Natural killer cell (primary cell): ENCODE results near the gene ECI1. TPM values are rescaled to one million over a fixed set of nuclear protein-coding genes. Genes with fewer than 3 reads are reported as not detected.

Experiments
- ATAC-seq, 3 donors: fragments of 150-1000 bp in 2 of 3; fragments of 200-7000 bp in 1 of 3; cut with Tn5 transposase; 1 replicate in 1 of 3; 2 replicates in 2 of 3; pipeline ENCODE4 v1.10.0; 2021; ENCODE audit warnings: mild to moderate bottlenecking in 2 of 3, moderate library complexity in 2 of 3
- DNase-seq, 2 donors: peaks; one replicate each; pipeline versions ENCODE4 v3.0.0 to v3.0.0-alpha.2; 2013 to 2021; ENCODE audit warnings: mixed read lengths in 1 of 2
- H3K27ac ChIP-seq: one replicate; pipeline ENCODE4 v1.5.1; 2013; ENCODE audit warnings: mild to moderate bottlenecking, low read length
- H3K27me3 ChIP-seq: one replicate; pipeline ENCODE4 v1.6.1; 2013; ENCODE audit warnings: low read length; ENCODE audit not compliant: control insufficient read depth, insufficient read depth
- H3K36me3 ChIP-seq: one replicate; pipeline ENCODE4 v1.6.1; 2013; ENCODE audit warnings: low read length; ENCODE audit not compliant: control insufficient read depth, insufficient read depth
- H3K4me1 ChIP-seq: one replicate; pipeline ENCODE4 v1.6.1; 2013; ENCODE audit warnings: low read length; ENCODE audit not compliant: control insufficient read depth, insufficient read depth
- H3K4me3 ChIP-seq: one replicate; pipeline ENCODE4 v1.5.1; 2013; ENCODE audit warnings: low read length
- H3K9me3 ChIP-seq: one replicate; pipeline ENCODE4 v1.6.1; 2013; ENCODE audit warnings: low read length; ENCODE audit not compliant: control insufficient read depth, insufficient read depth
- H3K27ac Mint-ChIP-seq, 2 donors: one replicate each; pipeline ENCODE4 v1.8.0; 2022; ENCODE audit warnings: mild to moderate bottlenecking in 2 of 2, mixed read lengths in 2 of 2, moderate library complexity in 1 of 2
- H3K27me3 Mint-ChIP-seq, 2 donors: one replicate each; pipeline ENCODE4 v1.8.0; 2022; ENCODE audit warnings: low read depth in 2 of 2, mixed read lengths in 2 of 2
- H3K36me3 Mint-ChIP-seq: one replicate; pipeline ENCODE4 v1.8.0; 2022; ENCODE audit warnings: mixed read lengths
- H3K4me1 Mint-ChIP-seq, 2 donors: one replicate each; pipeline ENCODE4 v1.8.0; 2022; ENCODE audit warnings: mixed read lengths in 2 of 2
- H3K4me3 Mint-ChIP-seq: one replicate; pipeline ENCODE4 v1.8.0; 2022; ENCODE audit warnings: mild to moderate bottlenecking, moderate library complexity, mixed read lengths
- H3K9me3 Mint-ChIP-seq, 2 donors: one replicate each; pipeline ENCODE4 v1.8.0; 2022; ENCODE audit warnings: mixed read lengths in 2 of 2
- WGBS: methylation state at CpG from one replicate; pipeline ENCODE4 v1.1.7; 2013; ENCODE audit warnings: missing lambda C conversion rate; ENCODE audit not compliant: insufficient coverage; 5-methylcytosine and 5-hydroxymethylcytosine counted together
- intact Hi-C: fragments of 100-400 bp; cut with micrococcal nuclease; formaldehyde crosslinking; loops from one replicate; pipeline ENCODE4 v1.14.2; 2022
- total RNA-seq, 4 donors: library from RNA; stranded (reverse); fragments of 120-200 nt in 1 of 4; gene quantifications; one replicate each; pipeline versions ENCODE4 v1.2.3 to v1.2.4, GENCODE V29; 2013 to 2022
- TF ChIP-seq, protein P1 (sequence below): fragments of 200-600 bp; IDR thresholded peaks from one replicate; pipeline ENCODE4 v1.8.0; 2022; ENCODE audit warnings: antibody characterized with exemption

The ECI1 gene
- total RNA-seq, 3 donors from 2014 or later (not counting 1 experiment from before 2014, with no cell fraction given), result 14.6 to 19.2 (median 19.0) TPM

- intact Hi-C loops, result no loop called here
- peaks cover 11 to 25% of the 10 kb centered on the region in 2 donors for H3K27me3 Mint-ChIP-seq
- Histone ChIP-seq H3K36me3 (no peaks in the 10 kb centered on the region), H3K27ac (no peak overlapping the region), H3K9me3 (no peaks in the 10 kb centered on the region), H3K27me3 (peaks cover 39% of the 10 kb centered on the region), H3K4me3 (no peak overlapping the region), H3K4me1 (peaks cover 15% of the 10 kb centered on the region)
- no peaks in the 10 kb centered on the region for H3K36me3 Mint-ChIP-seq
- TF ChIP-seq, protein P1, sequence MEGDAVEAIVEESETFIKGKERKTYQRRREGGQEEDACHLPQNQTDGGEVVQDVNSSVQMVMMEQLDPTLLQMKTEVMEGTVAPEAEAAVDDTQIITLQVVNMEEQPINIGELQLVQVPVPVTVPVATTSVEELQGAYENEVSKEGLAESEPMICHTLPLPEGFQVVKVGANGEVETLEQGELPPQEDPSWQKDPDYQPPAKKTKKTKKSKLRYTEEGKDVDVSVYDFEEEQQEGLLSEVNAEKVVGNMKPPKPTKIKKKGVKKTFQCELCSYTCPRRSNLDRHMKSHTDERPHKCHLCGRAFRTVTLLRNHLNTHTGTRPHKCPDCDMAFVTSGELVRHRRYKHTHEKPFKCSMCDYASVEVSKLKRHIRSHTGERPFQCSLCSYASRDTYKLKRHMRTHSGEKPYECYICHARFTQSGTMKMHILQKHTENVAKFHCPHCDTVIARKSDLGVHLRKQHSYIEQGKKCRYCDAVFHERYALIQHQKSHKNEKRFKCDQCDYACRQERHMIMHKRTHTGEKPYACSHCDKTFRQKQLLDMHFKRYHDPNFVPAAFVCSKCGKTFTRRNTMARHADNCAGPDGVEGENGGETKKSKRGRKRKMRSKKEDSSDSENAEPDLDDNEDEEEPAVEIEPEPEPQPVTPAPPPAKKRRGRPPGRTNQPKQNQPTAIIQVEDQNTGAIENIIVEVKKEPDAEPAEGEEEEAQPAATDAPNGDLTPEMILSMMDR, result no peak
- 4% methylated on average over 49 of the region's 49 CpGs for WGBS
- DNase-seq, result no peak
- H3K9me3 Mint-ChIP-seq, result no peaks in the 10 kb centered on the region
- peaks cover 0 to 5% of the 10 kb centered on the region in 2 donors for H3K4me1 Mint-ChIP-seq
- H3K4me3 Mint-ChIP-seq, result peak overlapping the region; percentile 62
- ATAC-seq, result peak in 1 of 3 donors; percentile 13
- no peak overlapping the region for H3K27ac Mint-ChIP-seq
Observed at GRCh38 chr16:2195322-2196161, 55.8 kb downstream of the ECI1 start.

DNA sequence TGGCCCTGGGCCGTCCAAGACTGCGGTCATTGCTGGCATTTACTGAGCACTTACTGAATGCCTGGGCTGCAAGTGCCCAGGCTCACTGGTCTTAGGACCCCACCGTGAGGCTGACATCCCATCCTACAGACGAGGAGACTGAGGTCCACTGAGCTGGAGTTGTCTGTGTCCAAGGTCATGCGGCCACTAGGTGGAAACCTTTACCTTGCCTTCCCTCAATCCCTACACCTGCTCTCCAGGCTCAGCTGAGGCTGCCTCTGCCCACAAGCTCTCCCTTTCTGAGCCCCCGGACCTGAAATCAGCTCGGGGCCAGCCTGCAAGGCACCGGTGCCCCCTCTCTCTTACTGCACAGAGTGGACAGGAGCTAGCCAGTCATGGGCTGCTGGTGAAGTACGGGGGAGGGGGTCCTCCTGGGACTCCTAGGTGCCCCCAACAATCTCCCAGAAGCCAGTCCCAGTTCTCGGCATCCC, 56.5 kb downstream of the ECI1 start:
- no peak overlapping the region for H3K27ac ChIP-seq
- Mint-ChIP-seq H3K36me3 (no peaks in the 10 kb centered on the region), H3K4me3 (peak overlapping the region; percentile 45), H3K27ac (no peak overlapping the region), H3K4me1 (peaks cover 0 to 5% of the 10 kb centered on the region in 2 donors), H3K9me3 (no peaks in the 10 kb centered on the region), H3K27me3 (peaks cover 11 to 19% of the 10 kb centered on the region in 2 donors)
- H3K27me3 ChIP-seq, result peaks cover 39% of the 10 kb centered on the region
- no peaks in the 10 kb centered on the region for H3K36me3 ChIP-seq
- no peaks in the 10 kb centered on the region for H3K9me3 ChIP-seq
- no peak overlapping the region for H3K4me3 ChIP-seq
- peak; percentile 59 to 70 (median 68) for ATAC-seq
- intact Hi-C loops, result no loop called here
- H3K4me1 ChIP-seq, result peaks cover 15% of the 10 kb centered on the region
- WGBS, result 19% methylated on average over 10 of the region's 10 CpGs
- TF ChIP-seq, protein P1, result no peak
- peak in 1 of 2 donors; percentile 80 for DNase-seq

GRCh38 chr16:2194166-2194834, 57.1 kb downstream of the ECI1 start:
- H3K4me1 ChIP-seq, result peaks cover 15% of the 10 kb centered on the region
- no peak overlapping the region for H3K27ac Mint-ChIP-seq
- TF ChIP-seq, protein P1, result no peak
- intact Hi-C loops, result no loop called here
- H3K9me3 Mint-ChIP-seq, result no peaks in the 10 kb centered on the region
- ATAC-seq (no peak), DNase-seq (peak in 1 of 2 donors; percentile 35)
- peaks cover 0 to 5% of the 10 kb centered on the region in 2 donors for H3K4me1 Mint-ChIP-seq
- no peak overlapping the region for H3K4me3 ChIP-seq
- no peak overlapping the region for H3K4me3 Mint-ChIP-seq
- no peak overlapping the region for H3K27ac ChIP-seq
- H3K36me3 ChIP-seq, result no peaks in the 10 kb centered on the region
- 76% methylated on average over 16 of the region's 16 CpGs for WGBS
- peaks cover 11 to 18% of the 10 kb centered on the region in 2 donors for H3K27me3 Mint-ChIP-seq
- H3K27me3 ChIP-seq, result peaks cover 39% of the 10 kb centered on the region
- H3K36me3 Mint-ChIP-seq, result no peaks in the 10 kb centered on the region
- H3K9me3 ChIP-seq, result no peaks in the 10 kb centered on the region
